Measurements from ENCODE around the gene TMEM100.

- TF ChIP-seq CTCF (IDR thresholded peaks at IDR 0.05; ENCODE audit: low read length) = no peak
- TF ChIP-seq EZH2 (optimal IDR thresholded peaks at IDR 0.05; ENCODE audit: low read depth, low read length) = no peak
- no peak for TF ChIP-seq EZH2phosphoT487 (IDR thresholded peaks at IDR 0.05; ENCODE audit: low read length)
These were observed 11.6 kb upstream of the TMEM100 start for GRCh38 chr17:55734128-55734781.

All from MM.1S (cell line).